Breast epithelium (tissue), 3 donors: ENCODE data around the gene GYS2.

ENCODE experiments used
- CTCF ChIP-seq, 3 donors: fragments of 450-650 bp; IDR thresholded peaks; one replicate each; pipeline ENCODE4 v1.5.1; 2016 to 2017; ENCODE audit warnings: antibody characterized with exemption in 3 of 3, mild to moderate bottlenecking in 3 of 3, moderate library complexity in 3 of 3
- POLR2A ChIP-seq: fragments of 450-650 bp; IDR thresholded peaks from one replicate; pipeline ENCODE4 v1.6.1; 2016; ENCODE audit warnings: antibody characterized with exemption, mild to moderate bottlenecking, moderate library complexity
- POLR2AphosphoS5 ChIP-seq, 3 donors: sonication (generic); formaldehyde crosslinking; IDR thresholded peaks; one replicate each; pipeline ENCODE4 v1.6.1; 2017; ENCODE audit warnings: antibody characterized with exemption in 3 of 3

GRCh38 chr12:21528953-21529352 lies 75.7 kb downstream of the GYS2 start:
- TF ChIP-seq CTCF (IDR thresholded peaks at IDR 0.05) (no peak), POLR2A (no peak), POLR2AphosphoS5 (IDR thresholded peaks at IDR 0.05) (no peak)
